KBM-7 (cell line): ENCODE data around the gene PRKCA.
"Not testable (repeated sequence)": the region's sequence is repeated elsewhere in the genome, so short reads cannot be mapped to it uniquely, and the experiment has no call there.

Experiments
- DNase-seq: peaks from one replicate; pipeline ENCODE4 v3.0.0-alpha.2; 2015
- in situ Hi-C: fragments of 300-500 bp; cut with MboI; formaldehyde crosslinking; loops from 2 replicates; pipeline ENCODE4 v1.14.3; 2020; ENCODE audit warnings: low sequenced_read_pairs, low pct_unique_long_range_greater_than_20kb, mixed read lengths

The PRKCA gene

GRCh38 chr17:66488864-66489263 lies 186.5 kb downstream of the PRKCA start:
- in situ Hi-C loops: loop anchor here (25.0 kb wide), 1 partner anchor 102 kb away; no protein-coding TSS in a partner anchor
- DNase-seq: no peak

DNA sequence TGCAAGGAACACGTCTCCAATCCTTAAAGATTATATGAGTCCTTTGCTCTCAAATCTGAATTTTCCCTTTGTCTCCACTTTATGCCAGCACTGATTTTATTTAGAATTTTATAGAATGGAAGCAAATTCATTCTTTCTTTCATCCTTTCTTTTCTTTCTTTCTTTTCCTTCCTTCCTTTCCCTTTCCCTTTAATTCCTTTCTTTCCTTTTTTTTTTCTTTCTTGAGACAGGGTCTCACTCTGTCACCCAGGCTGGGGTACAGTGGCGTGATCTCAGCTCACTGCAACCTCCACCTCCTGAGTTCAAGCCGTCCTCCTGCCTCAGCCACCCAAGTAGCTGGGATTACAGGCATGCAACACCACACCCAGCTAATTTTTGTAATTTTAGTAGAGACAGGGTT lies 187.2 kb downstream of the PRKCA start:
- not testable (repeated sequence) for DNase-seq
- in situ Hi-C loops: loop anchor here (25.0 kb wide), 1 partner anchor 102 kb away; no protein-coding TSS in a partner anchor

- in situ Hi-C loops: loop anchor here (25.0 kb wide), 1 partner anchor 104 kb away; no protein-coding TSS in a partner anchor
These were observed 188.8 kb downstream of the PRKCA start for GRCh38 chr17:66491213-66491612.

GRCh38 chr17:66491665-66492064 lies 189.3 kb downstream of the PRKCA start:
- DNase-seq: no peak
- in situ Hi-C loops: loop anchor here (25.0 kb wide), 1 partner anchor 104 kb away; no protein-coding TSS in a partner anchor

More at GRCh38 chr17:66491213-66491612, 188.8 kb downstream of the PRKCA start:
- DNase-seq: no peak

- no peak for DNase-seq
- in situ Hi-C loops: loop anchor here (25.0 kb wide), 1 partner anchor 105 kb away; no protein-coding TSS in a partner anchor
These were observed 189.7 kb downstream of the PRKCA start for GRCh38 chr17:66492080-66492479.

- no peak for DNase-seq
- in situ Hi-C loops: loop anchor here (25.0 kb wide), 1 partner anchor 105 kb away; no protein-coding TSS in a partner anchor
These were observed 190.2 kb downstream of the PRKCA start for GRCh38 chr17:66492561-66493005.

GRCh38 chr17:66493283-66494019 lies 191.0 kb downstream of the PRKCA start:
- DNase-seq: no peak
- in situ Hi-C loops: loop anchor here (25.0 kb wide), 1 partner anchor 106 kb away; no protein-coding TSS in a partner anchor

- DNase-seq: peak; percentile 58
- in situ Hi-C loops: loop anchor here (25.0 kb wide), 1 partner anchor 107 kb away; no protein-coding TSS in a partner anchor
These were observed 191.8 kb downstream of the PRKCA start for GRCh38 chr17:66494023-66494803.

DNA sequence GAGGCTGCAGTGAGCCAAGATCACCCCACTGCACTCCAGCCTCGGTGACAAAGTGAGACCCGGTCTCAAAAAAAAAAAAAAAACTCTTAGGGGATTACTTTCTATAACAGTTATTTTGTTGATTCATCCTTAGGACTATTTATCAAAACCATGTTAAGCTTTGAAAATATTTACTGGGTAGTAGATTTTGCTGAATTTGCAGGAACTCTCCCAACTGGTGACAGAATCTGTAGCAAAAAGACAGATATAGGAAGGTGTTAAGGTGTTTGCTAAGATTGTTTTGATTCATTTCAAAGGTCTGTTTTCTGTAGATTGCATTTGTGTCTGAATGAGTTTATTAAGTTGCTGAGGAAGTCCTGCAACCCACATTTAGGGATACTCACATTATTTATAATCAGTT lies 192.6 kb downstream of the PRKCA start:
- DNase-seq: no peak
- in situ Hi-C loops: loop anchor here (25.0 kb wide), 1 partner anchor 108 kb away; no protein-coding TSS in a partner anchor

- in situ Hi-C loops: loop anchor here (25.0 kb wide), 1 partner anchor 109 kb away; no protein-coding TSS in a partner anchor
- DNase-seq: no peak
These were observed 193.9 kb downstream of the PRKCA start for GRCh38 chr17:66496306-66496705.

DNA sequence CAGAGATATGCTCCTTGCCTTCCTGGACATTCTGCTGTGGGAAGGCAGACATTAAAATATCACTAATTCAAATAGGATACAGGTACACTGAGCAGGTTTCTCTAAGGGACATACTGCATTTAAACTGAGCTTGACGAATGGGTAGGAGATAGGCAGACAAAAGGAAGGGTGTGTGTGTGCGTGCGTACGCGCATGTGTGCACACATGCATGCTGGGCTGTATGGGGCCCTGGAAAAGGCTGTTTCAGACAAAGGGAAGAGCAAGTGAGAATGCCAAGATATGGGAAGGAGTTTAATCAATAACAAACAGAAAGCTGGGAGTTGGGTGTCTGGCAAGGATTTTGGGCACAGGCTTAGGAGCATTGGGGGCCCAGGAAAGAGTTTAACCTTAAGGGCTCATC lies 196.2 kb downstream of the PRKCA start:
- DNase-seq: no peak

GRCh38 chr17:66506641-66507040 lies 204.2 kb downstream of the PRKCA start:
- in situ Hi-C loops: no loop called here
- no peak for DNase-seq

More for the DNA sequence above, 196.2 kb downstream of the PRKCA start:
- in situ Hi-C loops: loop anchor here (25.0 kb wide), 1 partner anchor 111 kb away; no protein-coding TSS in a partner anchor

DNA sequence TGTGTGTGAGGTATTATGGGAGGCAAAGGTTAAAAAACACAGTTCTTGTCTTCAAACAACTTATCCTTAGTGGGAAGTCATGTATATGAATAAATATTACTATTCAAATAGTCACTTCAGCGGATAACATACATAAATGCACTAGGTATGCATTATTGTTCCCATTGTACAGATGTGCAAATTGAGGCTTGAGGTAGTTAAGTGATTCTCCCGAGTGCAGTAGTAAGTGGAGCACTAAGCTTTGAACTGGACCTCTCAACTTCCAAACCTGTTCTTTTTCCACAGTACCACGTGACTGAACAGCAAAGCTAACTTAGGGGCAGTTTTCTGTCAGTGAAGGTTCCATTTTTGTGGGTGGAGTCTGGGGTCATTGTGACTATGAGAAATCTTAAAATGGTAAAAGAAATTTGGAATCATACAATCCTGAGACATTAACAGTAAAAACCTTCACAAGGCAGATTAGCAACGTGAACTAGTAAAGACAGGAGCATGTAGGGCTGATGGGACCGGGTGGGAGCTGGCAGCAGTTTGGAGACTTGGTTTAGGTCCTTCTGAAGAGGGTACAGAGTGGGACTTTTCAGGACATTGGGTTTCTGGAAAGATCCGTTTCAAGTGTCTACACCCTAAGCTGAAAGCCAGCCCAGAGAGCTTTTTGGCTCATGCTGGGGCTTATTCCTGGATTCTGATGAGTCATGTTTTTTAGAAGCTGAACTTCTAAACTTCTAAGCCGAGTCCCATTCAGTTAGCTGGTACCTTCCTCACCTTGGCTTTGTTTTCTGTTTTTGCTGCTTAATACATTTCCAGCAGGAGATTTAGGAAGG lies 204.9 kb downstream of the PRKCA start:
- no peak for DNase-seq
- in situ Hi-C loops: no loop called here

GRCh38 chr17:66507982-66508760 lies 205.8 kb downstream of the PRKCA start:
- no peak for DNase-seq
- in situ Hi-C loops: no loop called here

DNA sequence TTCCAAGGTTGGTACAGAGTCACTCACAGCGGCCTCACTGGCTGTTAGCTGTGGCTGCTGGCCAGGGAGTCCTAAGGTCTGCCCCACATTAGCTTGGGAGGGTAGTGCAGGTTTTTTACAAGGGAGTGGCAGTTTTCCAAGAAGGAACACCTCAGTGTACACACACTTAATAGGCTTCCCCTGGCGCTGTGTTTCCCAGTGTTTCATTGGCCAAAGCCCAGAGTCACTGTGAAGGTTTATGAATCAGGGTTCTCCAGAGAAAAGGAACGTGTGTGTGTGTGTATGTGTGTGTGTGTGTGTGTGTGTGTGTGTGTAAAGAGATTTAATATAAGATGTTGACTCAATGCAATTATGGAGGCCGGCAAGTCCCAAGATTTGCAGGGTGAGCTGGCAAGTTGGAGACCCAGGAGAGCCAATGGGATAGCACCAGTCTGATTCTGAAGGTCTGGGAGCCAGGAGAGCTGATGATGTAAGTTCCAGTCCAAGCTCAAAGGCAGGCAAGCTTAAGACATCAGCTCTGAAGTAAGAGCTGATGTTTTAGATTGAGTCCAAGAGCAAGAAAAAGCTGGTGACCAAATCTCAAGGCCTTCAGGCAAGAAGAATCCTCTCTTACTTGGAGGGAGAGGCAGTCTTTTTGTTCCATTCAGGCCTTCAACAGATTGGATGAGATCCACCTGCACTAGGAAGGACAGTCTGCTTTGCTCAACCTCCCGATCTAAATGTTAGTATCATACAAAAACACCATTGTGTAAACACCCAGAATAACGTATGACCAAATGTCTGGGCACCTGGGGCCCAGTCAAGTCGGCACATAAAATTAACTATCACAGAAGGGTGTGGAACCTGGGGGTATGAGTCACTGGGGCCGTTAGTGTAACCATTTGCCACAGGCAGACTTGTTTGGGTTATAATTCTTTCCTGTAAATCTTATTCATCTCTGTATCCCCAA lies 206.8 kb downstream of the PRKCA start:
- no peak for DNase-seq
- in situ Hi-C loops: no loop called here

DNA sequence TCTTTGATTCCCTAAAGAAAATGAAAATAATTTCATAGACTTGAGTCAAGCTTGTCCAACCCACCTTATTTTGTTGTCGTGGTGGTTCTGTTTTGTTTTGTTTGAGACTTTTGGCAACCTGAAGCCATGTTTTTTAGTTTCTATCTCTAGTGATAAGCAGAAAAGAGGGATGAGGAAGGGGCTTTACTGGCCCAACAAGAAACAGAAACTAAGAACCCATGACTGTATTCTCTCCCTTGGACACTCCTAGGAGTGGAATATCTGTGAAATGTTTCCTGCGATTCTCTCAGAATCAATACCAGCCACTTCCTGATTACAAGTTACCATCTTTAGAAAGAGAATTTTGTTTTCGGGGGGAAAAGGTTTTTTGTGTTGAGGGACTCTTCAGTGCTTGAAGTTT lies 207.5 kb downstream of the PRKCA start:
- no peak for DNase-seq
- in situ Hi-C loops: no loop called here

- DNase-seq: no peak
- in situ Hi-C loops: no loop called here
These were observed 208.7 kb downstream of the PRKCA start for GRCh38 chr17:66511135-66511534.
